H1 (cell line): ENCODE data around the gene CAPN13. TPM values are rescaled to one million over a fixed set of nuclear protein-coding genes. Genes with fewer than 3 reads are reported as not detected.

ENCODE experiments used
- CTCF ChIA-PET: fragments of 300-600 bp; sonication (Branson Sonifier 250); formaldehyde crosslinking; loops from one replicate; lab custom pipeline; 2021; ENCODE audit not compliant: partially characterized antibody; lab: Charles Lee
- POLR2A ChIA-PET: fragments of 300-600 bp; sonication (Branson Sonifier 250); formaldehyde crosslinking; loops from one replicate; lab custom pipeline; 2021; ENCODE audit warnings: inconsistent platforms; ENCODE audit not compliant: partially characterized antibody; lab: Charles Lee
- DNase-seq, 2 experiments: peaks; one replicate each; pipeline versions ENCODE4 v3.0.0 to v3.0.0-alpha.2; 2010 to 2022; ENCODE audit warnings: low spot score in 2 of 2, low read depth in 1 of 2, mixed read lengths in 1 of 2
- FAIRE-seq: peaks from 2 replicates; lab custom pipeline; 2011; peaks lifted over from hg19 to GRCh38; lab: Jason Lieb, UNC
- H2AFZ ChIP-seq: 2 replicates; pipeline ENCODE4 v1.8.1; 2012; ENCODE audit warnings: low read length, inconsistent platforms
- H2AK5ac ChIP-seq: 2 replicates; pipeline ENCODE4 v1.6.1; 2013; ENCODE audit warnings: low read depth, low read length
- H2BK120ac ChIP-seq: replicated peaks from 2 replicates; pipeline ENCODE3; 2013; ENCODE audit warnings: low read depth, low read length, inconsistent platforms
- H2BK12ac ChIP-seq: 2 replicates; pipeline ENCODE4 v1.6.1; 2013; ENCODE audit warnings: low read depth, low read length
- H2BK15ac ChIP-seq: 2 replicates; pipeline ENCODE4 v1.6.1; 2013; ENCODE audit warnings: low read length
- H2BK20ac ChIP-seq: 2 replicates; pipeline ENCODE4 v1.6.1; 2013; ENCODE audit warnings: low read length
- H2BK5ac ChIP-seq: 2 replicates; pipeline ENCODE4 v1.6.1; 2013; ENCODE audit warnings: low read depth, low read length
- H3K14ac ChIP-seq: 2 replicates; pipeline ENCODE4 v1.6.1; 2013; ENCODE audit warnings: inconsistent platforms; ENCODE audit not compliant: insufficient read length
- H3K18ac ChIP-seq: 2 replicates; pipeline ENCODE4 v1.6.1; 2013; ENCODE audit warnings: low read length; ENCODE audit errors: extremely low read depth
- H3K23ac ChIP-seq: 2 replicates; pipeline ENCODE4 v1.6.1; 2013; ENCODE audit warnings: inconsistent platforms; ENCODE audit not compliant: insufficient read length
- H3K23me2 ChIP-seq: 2 replicates; pipeline ENCODE4 v1.6.1; 2013; ENCODE audit warnings: low read depth, low read length
- H3K27ac ChIP-seq: 2 replicates; pipeline ENCODE4 v1.6.1; 2011; ENCODE audit warnings: low read depth, low read length, inconsistent platforms
- H3K27me3 ChIP-seq, 4 experiments: replicated peaks in 1 of 4; 1 replicate in 1 of 4; 2 replicates in 3 of 4; pipeline versions ENCODE4 v1.6.1 to v1.8.1; 2011 to 2013; ENCODE audit warnings: low read length in 3 of 4, mild to moderate bottlenecking in 3 of 4, inconsistent platforms in 2 of 4, mixed read lengths in 2 of 4, moderate library complexity in 1 of 4; ENCODE audit not compliant: control insufficient read depth in 3 of 4, insufficient read depth in 3 of 4; ENCODE audit errors: extremely low read depth in 1 of 4
- H3K36me3 ChIP-seq, 4 experiments: 2 replicates each; pipeline versions ENCODE4 v1.6.1 to v1.8.1; 2011 to 2013; ENCODE audit warnings: mild to moderate bottlenecking in 4 of 4, low read length in 3 of 4, moderate library complexity in 2 of 4, control low read depth in 1 of 4, inconsistent platforms in 1 of 4; ENCODE audit not compliant: insufficient read depth in 4 of 4, control insufficient read depth in 2 of 4
- H3K4ac ChIP-seq: replicated peaks from 2 replicates; pipeline ENCODE3; 2013; ENCODE audit warnings: low read length, low read depth, mixed read lengths, inconsistent platforms; ENCODE audit not compliant: insufficient read length
- H3K4me1 ChIP-seq, 4 experiments: replicated peaks in 1 of 4; 1 replicate in 1 of 4; 2 replicates in 3 of 4; pipeline versions ENCODE4 v1.6.1 to v1.8.1; 2011 to 2013; ENCODE audit warnings: low read length in 3 of 4, inconsistent platforms in 2 of 4, mixed read lengths in 1 of 4; ENCODE audit not compliant: insufficient read depth in 4 of 4, control insufficient read depth in 3 of 4
- H3K4me2 ChIP-seq, 2 experiments: 2 replicates each; pipeline versions ENCODE4 v1.6.1 to v1.8.1; 2011 to 2013; ENCODE audit warnings: low read depth in 2 of 2, low read length in 2 of 2, control low read depth in 1 of 2, inconsistent platforms in 1 of 2, mild to moderate bottlenecking in 1 of 2; ENCODE audit not compliant: insufficient read depth in 1 of 2
- H3K4me3 ChIP-seq, 4 experiments: fragments of 200-600, 300-600 bp in 1 of 4; sonication (generic), shearing (Covaris generic), sonication (Bioruptor Twin) in 1 of 4; 2 replicates each; pipeline versions ENCODE4 v1.5.1 to v1.8.1; 2011 to 2016; ENCODE audit warnings: low read length in 4 of 4, low read depth in 3 of 4, control low read depth in 2 of 4, inconsistent platforms in 2 of 4, mild to moderate bottlenecking in 2 of 4, mixed read lengths in 1 of 4, moderate library complexity in 1 of 4; ENCODE audit not compliant: insufficient read depth in 2 of 4; ENCODE audit errors: extremely low read depth in 1 of 4
- H3K56ac ChIP-seq: replicated peaks from 2 replicates; pipeline ENCODE3; 2013; ENCODE audit warnings: low read depth, mild to moderate bottlenecking, mixed read lengths, low read length, inconsistent platforms; ENCODE audit not compliant: insufficient read length
- H3K79me1 ChIP-seq: 2 replicates; pipeline ENCODE4 v1.6.1; 2013; ENCODE audit warnings: low read depth, low read length, control low read depth
- H3K79me2 ChIP-seq, 2 experiments: 2 replicates each; pipeline versions ENCODE4 v1.6.1 to v1.8.1; 2012 to 2013; ENCODE audit warnings: low read length in 2 of 2, mild to moderate bottlenecking in 2 of 2, inconsistent platforms in 1 of 2; ENCODE audit not compliant: insufficient read depth in 2 of 2, control insufficient read depth in 1 of 2
- H3K9ac ChIP-seq, 4 experiments: replicated peaks in 1 of 4; 1 replicate in 1 of 4; 2 replicates in 3 of 4; pipeline versions ENCODE4 v1.6.1 to v1.8.1; 2011 to 2013; ENCODE audit warnings: low read depth in 3 of 4, low read length in 3 of 4, control low read depth in 2 of 4, mild to moderate bottlenecking in 2 of 4, moderate library complexity in 2 of 4, inconsistent platforms in 1 of 4; ENCODE audit errors: extremely low read depth in 1 of 4
- H3K9me3 ChIP-seq, 2 experiments: 2 replicates each; pipeline versions ENCODE4 v1.6.1 to v1.8.1; 2012 to 2013; ENCODE audit warnings: mild to moderate bottlenecking in 2 of 2, moderate library complexity in 2 of 2, control low read depth in 1 of 2, inconsistent platforms in 1 of 2, low read depth in 1 of 2, low read length in 1 of 2, mixed read lengths in 1 of 2; ENCODE audit not compliant: insufficient read depth in 2 of 2
- H4K20me1 ChIP-seq, 2 experiments: replicated peaks in 1 of 2; 2 replicates each; pipeline versions ENCODE3 to v1.8.1; 2011 to 2013; ENCODE audit warnings: inconsistent platforms in 2 of 2, low read length in 2 of 2, mild to moderate bottlenecking in 1 of 2; ENCODE audit not compliant: insufficient read depth in 2 of 2, control insufficient read depth in 1 of 2
- H4K5ac ChIP-seq: 2 replicates; pipeline ENCODE4 v1.6.1; 2013; ENCODE audit warnings: low read length, low read depth, mixed read lengths, inconsistent platforms; ENCODE audit not compliant: insufficient read length
- H4K8ac ChIP-seq: 2 replicates; pipeline ENCODE4 v1.8.0; 2013; ENCODE audit warnings: mild to moderate bottlenecking, moderate library complexity, low read length, inconsistent platforms; ENCODE audit not compliant: insufficient read depth; ENCODE audit errors: extremely low read depth
- H4K91ac ChIP-seq: replicated peaks from 2 replicates; pipeline ENCODE3; 2013; ENCODE audit warnings: low read length, mixed read lengths, inconsistent platforms; ENCODE audit not compliant: insufficient read length
- BACH1 ChIP-seq: IDR thresholded peaks from 2 replicates; pipeline ENCODE4 v1.6.1; 2012; ENCODE audit warnings: low read length, improper control_type of control experiment
- BRCA1 ChIP-seq: IDR thresholded peaks from 2 replicates; pipeline ENCODE4 v1.6.1; 2012; ENCODE audit warnings: low read depth, low read length, improper control_type of control experiment
- CEBPB ChIP-seq: IDR thresholded peaks from 2 replicates; pipeline ENCODE4 v1.6.1; 2012; ENCODE audit warnings: low read depth, low read length
- KDM4A ChIP-seq: IDR thresholded peaks from one replicate; pipeline ENCODE4 v1.7.1; 2012; ENCODE audit warnings: low read depth, mild to moderate bottlenecking, moderate library complexity, low read length, inconsistent platforms; ENCODE audit not compliant: severe bottlenecking
- TCF12 ChIP-seq: IDR thresholded peaks from 2 replicates; pipeline ENCODE4 v1.6.1; 2011; ENCODE audit warnings: low read depth, mild to moderate bottlenecking, low read length
- YY1 ChIP-seq: IDR thresholded peaks from 2 replicates; pipeline ENCODE4 v1.6.1; 2011; ENCODE audit warnings: low read depth, mild to moderate bottlenecking, low read length
- WGBS, 2 experiments: shearing (Covaris generic) in 1 of 2; methylation state at CpG; one replicate each; pipeline versions ENCODE4 v1.1.6 to v1.1.7; 2013 to 2015; ENCODE audit warnings: low lambda C conversion rate in 2 of 2, mixed read lengths in 2 of 2, inconsistent platforms in 1 of 2, low coverage in 1 of 2, missing lambda C conversion rate in 1 of 2; ENCODE audit not compliant: insufficient replicate concordance in 2 of 2, insufficient coverage in 1 of 2, insufficient read length in 1 of 2; ENCODE audit errors: extremely low coverage in 1 of 2, missing lambda C conversion rate in 1 of 2; 5-methylcytosine and 5-hydroxymethylcytosine counted together
- polyA plus RNA-seq, 7 experiments: library from polyadenylated mRNA; depleted of rRNA in 3 of 7; stranded (reverse) in 5 of 7; unstranded in 2 of 7; fragments of >200 nt in 5 of 7; fragments of 200-250 nt in 2 of 7; gene quantifications; 1 replicate in 5 of 7; 2 replicates in 1 of 7; 4 replicates in 1 of 7; pipeline versions ENCODE4 v1.2.1 to v1.2.3, GENCODE V29; 2011 to 2013; ENCODE audit warnings: missing spikeins in 2 of 7, mixed read lengths in 2 of 7
- total RNA-seq: library from RNA; stranded (reverse); fragmentation: NEBNext Ultra II Directional; extraction: Animal tissue kit (Norgen Biotek cat#: 25700); gene quantifications from 2 replicates; pipeline ENCODE4 v1.2.1, GENCODE V29; 2021

The CAPN13 gene
- total and polyA plus RNA-seq, 2 of the 8 experiments (the other 6 are each of a cell fraction or from before 2014, with no cell fraction given): 2.4 TPM

- H3K4me1 ChIP-seq: no peaks in the 10 kb centered on the region
- WGBS, 2 experiments: 93% methylated on average over 8 of the region's 8 CpGs; no CpG with 5 or more reads in 1 of the 2 experiments
- no peak overlapping the region for H3K4me3 ChIP-seq
- no peak overlapping the region for H3K14ac ChIP-seq
- H2AFZ ChIP-seq: no peak overlapping the region
- no peaks in the 10 kb centered on the region for H3K36me3 ChIP-seq
- H3K18ac ChIP-seq: no peak overlapping the region
- no peaks in the 10 kb centered on the region for H3K9me3 ChIP-seq
- no peak overlapping the region for H2BK12ac ChIP-seq
- no peak overlapping the region for H2BK20ac ChIP-seq
- H2BK5ac ChIP-seq: no peak overlapping the region
- H3K56ac ChIP-seq: no peak overlapping the region
- H3K79me1 ChIP-seq: no peaks in the 10 kb centered on the region
- H2BK15ac ChIP-seq: no peak overlapping the region
- no peak overlapping the region for H3K27ac ChIP-seq
- H3K4me2 ChIP-seq: no peak overlapping the region
- no peaks in the 10 kb centered on the region for H3K27me3 ChIP-seq
- TF ChIP-seq YY1: no peak
- TF ChIP-seq BACH1: no peak
- TF ChIP-seq TCF12: no peak
- no peak for TF ChIP-seq KDM4A
- TF ChIP-seq BRCA1: no peak
- TF ChIP-seq CEBPB: no peak
- DNase-seq: no peak
- H2BK120ac ChIP-seq: no peak overlapping the region
- FAIRE-seq: no peak
- ChIA-PET CTCF (interaction anchor here (1.0 to 1.1 kb wide), 2 partner anchors 50 to 51 kb away, joined by 3 read pairs; no protein-coding TSS in a partner anchor), POLR2A (no interaction called here)
- no peaks in the 10 kb centered on the region; the same call in 1 of the 2 replicates for H3K23me2 ChIP-seq
- H4K5ac ChIP-seq: no peak overlapping the region
- no peak overlapping the region for H3K9ac ChIP-seq
- H3K23ac ChIP-seq: no peak overlapping the region
- no peaks in the 10 kb centered on the region for H3K79me2 ChIP-seq
- H2AK5ac ChIP-seq: no peak overlapping the region
- no peak overlapping the region for H4K8ac ChIP-seq
- no peak overlapping the region for H4K91ac ChIP-seq
- H3K4ac ChIP-seq: no peak overlapping the region
- H4K20me1 ChIP-seq: no peaks in the 10 kb centered on the region
Observed at GRCh38 chr2:30761226-30761625, 46.0 kb downstream of the CAPN13 start.
